IMR-90 (cell line): ENCODE data around the gene HOXB2. TPM values are rescaled to one million over a fixed set of nuclear protein-coding genes. Genes with fewer than 3 reads are reported as not detected.

Experiments
- ATAC-seq: fragments of 200-7000 bp; cut with Tn5 transposase; 2 replicates; pipeline ENCODE4 v1.9.1; 2020; ENCODE audit warnings: low read depth, mild to moderate bottlenecking, moderate library complexity
- BruUV-seq: library from RNA; stranded (reverse); fragments of 400-500 nt; replicated peaks from 2 replicates; lab custom pipeline; 2021; lab: Mats Ljungman, UMichigan
- CTCF ChIA-PET: fragments of 300-600 bp; formaldehyde crosslinking; extraction: SDS; loops from one replicate; lab custom pipeline; 2021; ENCODE audit warnings: antibody characterized with exemption; lab: Yijun Ruan, JAX
- POLR2A ChIA-PET: fragments of 300-600 bp; sonication (Branson Sonifier 250); formaldehyde crosslinking; loops from one replicate; lab custom pipeline; 2022; ENCODE audit warnings: antibody characterized with exemption; ENCODE audit not compliant: unreplicated experiment; lab: Charles Lee
- DNase-seq: peaks from one replicate; pipeline ENCODE4 v3.0.0; 2013
- H2AFZ ChIP-seq: replicated peaks from 2 replicates; pipeline ENCODE3; 2013; ENCODE audit warnings: low read length, mild to moderate bottlenecking; ENCODE audit not compliant: poor library complexity
- H2AK5ac ChIP-seq: 2 replicates; pipeline ENCODE4 v1.6.1; 2013; ENCODE audit warnings: low read depth, low read length, inconsistent platforms
- H2AK9ac ChIP-seq: replicated peaks from 2 replicates; pipeline ENCODE3; 2013; ENCODE audit warnings: mild to moderate bottlenecking, low read depth, low read length, moderate library complexity; ENCODE audit not compliant: poor library complexity
- H2BK120ac ChIP-seq: 2 replicates; pipeline ENCODE4 v1.6.1; 2013; ENCODE audit warnings: low read depth, low read length, inconsistent platforms
- H2BK15ac ChIP-seq: 3 replicates; pipeline ENCODE4 v1.6.1; 2013; ENCODE audit warnings: low read depth, low read length, inconsistent platforms
- H2BK20ac ChIP-seq: 2 replicates; pipeline ENCODE4 v1.6.1; 2013; ENCODE audit warnings: low read depth, mild to moderate bottlenecking, inconsistent platforms, low read length, moderate library complexity
- H2BK5ac ChIP-seq: 2 replicates; pipeline ENCODE4 v1.6.1; 2013; ENCODE audit warnings: mild to moderate bottlenecking, low read depth, low read length, inconsistent platforms; ENCODE audit not compliant: poor library complexity, severe bottlenecking
- H3K14ac ChIP-seq: replicated peaks from 2 replicates; pipeline ENCODE4 v1.6.1; 2013; ENCODE audit warnings: low read depth, low read length, inconsistent platforms
- H3K18ac ChIP-seq: 2 replicates; pipeline ENCODE4 v1.6.1; 2013; ENCODE audit warnings: low read depth, low read length, control low read depth
- H3K23ac ChIP-seq: 2 replicates; pipeline ENCODE4 v1.6.1; 2013; ENCODE audit warnings: low read depth, low read length, inconsistent platforms
- H3K27ac ChIP-seq: 2 replicates; pipeline ENCODE4 v1.5.1; 2013; ENCODE audit warnings: mild to moderate bottlenecking, control low read depth, low read length; ENCODE audit not compliant: insufficient read depth
- H3K27me3 ChIP-seq: 2 replicates; pipeline ENCODE4 v1.6.1; 2013; ENCODE audit warnings: low read length; ENCODE audit not compliant: control insufficient read depth, insufficient read depth
- H3K36me3 ChIP-seq: 2 replicates; pipeline ENCODE4 v1.6.1; 2013; ENCODE audit warnings: low read length, mixed read lengths; ENCODE audit not compliant: control insufficient read depth, insufficient read depth
- H3K4ac ChIP-seq: 2 replicates; pipeline ENCODE4 v1.6.1; 2013; ENCODE audit warnings: low read depth, low read length, inconsistent platforms
- H3K4me1 ChIP-seq: 2 replicates; pipeline ENCODE4 v1.6.1; 2013; ENCODE audit warnings: low read length, mixed read lengths; ENCODE audit not compliant: control insufficient read depth, insufficient read depth
- H3K4me2 ChIP-seq: 2 replicates; pipeline ENCODE4 v1.6.1; 2013; ENCODE audit warnings: low read depth, mild to moderate bottlenecking, control low read depth, low read length, moderate library complexity
- H3K4me3 ChIP-seq: 2 replicates; pipeline ENCODE4 v1.5.1; 2013; ENCODE audit warnings: low read depth, mild to moderate bottlenecking, control low read depth, low read length, moderate library complexity; ENCODE audit not compliant: insufficient read depth
- H3K56ac ChIP-seq: 2 replicates; pipeline ENCODE4 v1.6.1; 2013; ENCODE audit warnings: low read length, inconsistent platforms; ENCODE audit not compliant: insufficient read depth; ENCODE audit errors: extremely low read depth
- H3K79me1 ChIP-seq, 2 experiments: 2 replicates each; pipeline ENCODE4 v1.6.1; 2013; ENCODE audit warnings: low read length in 2 of 2, inconsistent platforms in 1 of 2, low read depth in 1 of 2
- H3K9ac ChIP-seq: 2 replicates; pipeline ENCODE4 v1.6.1; 2013; ENCODE audit warnings: low read depth, low read length, control low read depth
- H3K9me1 ChIP-seq: 2 replicates; pipeline ENCODE4 v1.6.1; 2013; ENCODE audit warnings: low read length, inconsistent platforms; ENCODE audit not compliant: insufficient read depth
- H3K9me3 ChIP-seq: 2 replicates; pipeline ENCODE4 v1.6.1; 2013; ENCODE audit warnings: low read length; ENCODE audit not compliant: control insufficient read depth, insufficient read depth
- H4K20me1 ChIP-seq: 2 replicates; pipeline ENCODE4 v1.6.1; 2013; ENCODE audit warnings: low read length, inconsistent platforms; ENCODE audit not compliant: insufficient read depth
- H4K5ac ChIP-seq: 2 replicates; pipeline ENCODE4 v1.6.1; 2013; ENCODE audit warnings: mild to moderate bottlenecking, low read depth, low read length, control low read depth
- H4K8ac ChIP-seq, 2 experiments: 2 replicates each; pipeline ENCODE4 v1.6.1; 2013; ENCODE audit warnings: low read depth in 2 of 2, low read length in 2 of 2, control low read depth in 1 of 2, inconsistent platforms in 1 of 2
- H4K91ac ChIP-seq: 2 replicates; pipeline ENCODE4 v1.6.1; 2013; ENCODE audit warnings: low read depth, low read length, inconsistent platforms; ENCODE audit not compliant: insufficient read depth
- CEBPB ChIP-seq: IDR thresholded peaks from 2 replicates; pipeline ENCODE4 v1.6.1; 2012; ENCODE audit warnings: low read depth, low read length, improper control_type of control experiment
- NFE2L2 ChIP-seq: fragments of 150-350 bp; IDR thresholded peaks from 2 replicates; pipeline ENCODE4 v1.6.1; 2016; ENCODE audit warnings: low read depth, mild to moderate bottlenecking, low read length
- POLR2A ChIP-seq: IDR thresholded peaks from 2 replicates; pipeline ENCODE4 v1.6.1; 2012; ENCODE audit warnings: mild to moderate bottlenecking, low read depth, low read length
- RCOR1 ChIP-seq: IDR thresholded peaks from 2 replicates; pipeline ENCODE4 v1.6.1; 2012; ENCODE audit warnings: mild to moderate bottlenecking, low read length, improper control_type of control experiment; ENCODE audit not compliant: insufficient replicate concordance
- RFX5 ChIP-seq: IDR thresholded peaks from 2 replicates; pipeline ENCODE4 v1.8.0; 2012; ENCODE audit warnings: low read depth, mild to moderate bottlenecking, low read length, moderate library complexity
- SMC3 ChIP-seq: fragments of 150-350 bp; IDR thresholded peaks from 2 replicates; pipeline ENCODE4 v1.6.1; 2016; ENCODE audit warnings: low read depth, mild to moderate bottlenecking, antibody characterized with exemption, low read length, moderate library complexity
- WGBS, 2 experiments: methylation state at CpG; one replicate each; pipeline versions ENCODE4 v1.1.5 to v1.1.7; 2013; ENCODE audit warnings: missing lambda C conversion rate in 2 of 2; ENCODE audit not compliant: insufficient read length in 1 of 2; ENCODE audit errors: extremely low coverage in 2 of 2; 5-methylcytosine and 5-hydroxymethylcytosine counted together
- dilution Hi-C: fragments of 300-500 bp; cut with HindIII; formaldehyde crosslinking; loops from one replicate; pipeline ENCODE4 v1.14.3; 2018; ENCODE audit warnings: low sequenced_read_pairs; ENCODE audit not compliant: unreplicated experiment
- in situ Hi-C: fragments of 300-500 bp; cut with MboI; formaldehyde crosslinking; loops from 3 replicates; pipeline ENCODE4 v1.14.3; 2019; ENCODE audit warnings: low sequenced_read_pairs, inconsistent platforms, mixed read lengths
- intact Hi-C: fragments of 100-400 bp; cut with micrococcal nuclease; formaldehyde crosslinking; loops from 2 replicates; pipeline ENCODE4 v1.10.0; 2022
- polyA plus RNA-seq, 3 experiments: library from polyadenylated mRNA; depleted of rRNA; stranded (reverse); fragments of >200 nt; gene quantifications; 2 replicates each; pipeline ENCODE4 v1.2.3, GENCODE V29; 2012; ENCODE audit warnings: low replicate concordance in 1 of 3
- total RNA-seq: library from RNA; depleted of rRNA; stranded (reverse); fragments of >200 nt; gene quantifications from 2 replicates; pipeline ENCODE4 v1.2.3, GENCODE V29; 2012
- TF ChIP-seq, protein P1 (sequence below): fragments of 150-350 bp; IDR thresholded peaks from 2 replicates; pipeline ENCODE4 v1.6.1; 2017; ENCODE audit warnings: mild to moderate bottlenecking, antibody characterized with exemption, low read length, low read depth
- TF ChIP-seq, protein P2 (sequence below): conservative IDR thresholded peaks from 2 replicates; pipeline ENCODE4 v1.5.1; 2012; ENCODE audit warnings: mild to moderate bottlenecking, low read depth, low read length, improper control_type of control experiment
- TF ChIP-seq, protein P3 (sequence below): fragments of 150-350 bp; IDR thresholded peaks from 2 replicates; pipeline ENCODE4 v1.6.1; 2016; ENCODE audit warnings: low read depth, mild to moderate bottlenecking, low read length, moderate library complexity, borderline replicate concordance

Gene HOXB2
- total and polyA plus RNA-seq, 2 of the 4 experiments (the other 2 are of a cell fraction) = 2.7 to 29.9 TPM

DNA sequence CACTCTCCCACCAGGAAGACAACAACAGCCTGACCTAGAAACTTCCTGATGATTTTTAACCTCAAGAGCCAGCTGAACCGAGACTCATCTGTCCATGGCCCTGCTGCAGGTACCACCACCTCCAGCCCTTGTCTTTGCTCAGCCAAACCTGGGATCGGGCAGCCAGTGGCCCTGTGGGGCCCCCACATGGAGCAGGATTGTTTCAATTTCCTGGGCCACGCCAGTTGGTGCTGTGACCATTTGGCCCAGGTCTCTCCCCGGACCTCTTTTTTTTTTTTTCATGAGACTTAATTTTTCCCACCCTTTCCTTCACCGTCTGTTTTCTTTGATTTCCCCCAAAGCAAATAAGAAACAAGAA is 8.3 kb upstream of the HOXB2 start:
- dilution Hi-C loops (no loop called here), intact Hi-C loops (no loop called here), in situ Hi-C loops (no loop called here)
- Histone ChIP-seq H2BK120ac (peak overlapping the region; percentile 88), H4K5ac (peak overlapping the region; percentile 63), H3K4me1 (peaks cover 47% of the 10 kb centered on the region), H2BK20ac (peak overlapping the region; percentile 71), H3K14ac (peak overlapping the region; percentile 96), H3K56ac (peak overlapping the region; percentile 94), H2AK5ac (peak overlapping the region; percentile 74), H3K9me1 (no peaks in the 10 kb centered on the region), H3K27ac (peak overlapping the region; percentile 96), H3K27me3 (no peaks in the 10 kb centered on the region), H3K4me2 (peak overlapping the region; percentile 67), H2BK15ac (peak overlapping the region; percentile 90; the same call in 2 of the 3 replicates), H3K23ac (peak overlapping the region; percentile 100), H4K20me1 (0 out of 2 replicates have a peak, but pooled peaks cover 4% of the 10 kb centered on the region), H2AFZ (no peak overlapping the region), H2AK9ac (peak overlapping the region; percentile 85), H3K9ac (peak overlapping the region; percentile 77), H2BK5ac (peak overlapping the region; percentile 96), H3K4me3 (peak overlapping the region; percentile 14), H3K79me1 (no peaks in the 10 kb centered on the region; a peak in 2 of 4 replicates), H3K9me3 (no peaks in the 10 kb centered on the region), H3K4ac (peak overlapping the region; percentile 94), H4K91ac (peak overlapping the region; percentile 90), H4K8ac (peak overlapping the region; percentile 85 to 89), H3K36me3 (peaks cover 36% of the 10 kb centered on the region), H3K18ac (peak overlapping the region; percentile 39)
- ChIA-PET POLR2A (interaction anchor here (1.3 kb wide), 1 partner anchor 35 kb away, joined by 4 read pairs; no protein-coding TSS in a partner anchor), CTCF (no interaction called here)
- BruUV-seq = no TSS peak
- ATAC-seq (no peak), DNase-seq (no peak)
- 6% methylated on average over 3 of the region's 5 CpGs; no CpG with 5 or more reads in 1 of the 2 experiments for WGBS, 2 experiments
- TF ChIP-seq, protein P1, sequence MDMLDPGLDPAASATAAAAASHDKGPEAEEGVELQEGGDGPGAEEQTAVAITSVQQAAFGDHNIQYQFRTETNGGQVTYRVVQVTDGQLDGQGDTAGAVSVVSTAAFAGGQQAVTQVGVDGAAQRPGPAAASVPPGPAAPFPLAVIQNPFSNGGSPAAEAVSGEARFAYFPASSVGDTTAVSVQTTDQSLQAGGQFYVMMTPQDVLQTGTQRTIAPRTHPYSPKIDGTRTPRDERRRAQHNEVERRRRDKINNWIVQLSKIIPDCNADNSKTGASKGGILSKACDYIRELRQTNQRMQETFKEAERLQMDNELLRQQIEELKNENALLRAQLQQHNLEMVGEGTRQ = no peak
- TF ChIP-seq, protein P2, sequence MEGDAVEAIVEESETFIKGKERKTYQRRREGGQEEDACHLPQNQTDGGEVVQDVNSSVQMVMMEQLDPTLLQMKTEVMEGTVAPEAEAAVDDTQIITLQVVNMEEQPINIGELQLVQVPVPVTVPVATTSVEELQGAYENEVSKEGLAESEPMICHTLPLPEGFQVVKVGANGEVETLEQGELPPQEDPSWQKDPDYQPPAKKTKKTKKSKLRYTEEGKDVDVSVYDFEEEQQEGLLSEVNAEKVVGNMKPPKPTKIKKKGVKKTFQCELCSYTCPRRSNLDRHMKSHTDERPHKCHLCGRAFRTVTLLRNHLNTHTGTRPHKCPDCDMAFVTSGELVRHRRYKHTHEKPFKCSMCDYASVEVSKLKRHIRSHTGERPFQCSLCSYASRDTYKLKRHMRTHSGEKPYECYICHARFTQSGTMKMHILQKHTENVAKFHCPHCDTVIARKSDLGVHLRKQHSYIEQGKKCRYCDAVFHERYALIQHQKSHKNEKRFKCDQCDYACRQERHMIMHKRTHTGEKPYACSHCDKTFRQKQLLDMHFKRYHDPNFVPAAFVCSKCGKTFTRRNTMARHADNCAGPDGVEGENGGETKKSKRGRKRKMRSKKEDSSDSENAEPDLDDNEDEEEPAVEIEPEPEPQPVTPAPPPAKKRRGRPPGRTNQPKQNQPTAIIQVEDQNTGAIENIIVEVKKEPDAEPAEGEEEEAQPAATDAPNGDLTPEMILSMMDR = no peak
- TF ChIP-seq RCOR1 (no peak), SMC3 (no peak), POLR2A (no peak), CEBPB (no peak), RFX5 (no peak), NFE2L2 (no peak)
- TF ChIP-seq, protein P3, sequence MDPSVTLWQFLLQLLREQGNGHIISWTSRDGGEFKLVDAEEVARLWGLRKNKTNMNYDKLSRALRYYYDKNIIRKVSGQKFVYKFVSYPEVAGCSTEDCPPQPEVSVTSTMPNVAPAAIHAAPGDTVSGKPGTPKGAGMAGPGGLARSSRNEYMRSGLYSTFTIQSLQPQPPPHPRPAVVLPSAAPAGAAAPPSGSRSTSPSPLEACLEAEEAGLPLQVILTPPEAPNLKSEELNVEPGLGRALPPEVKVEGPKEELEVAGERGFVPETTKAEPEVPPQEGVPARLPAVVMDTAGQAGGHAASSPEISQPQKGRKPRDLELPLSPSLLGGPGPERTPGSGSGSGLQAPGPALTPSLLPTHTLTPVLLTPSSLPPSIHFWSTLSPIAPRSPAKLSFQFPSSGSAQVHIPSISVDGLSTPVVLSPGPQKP = no peak
